Activated T-cell treated with anti-CD3 and anti-CD28 coated beads for 1 hour (primary cell): ENCODE data around the gene EVI2B.
"Not testable (repeated sequence)": the region's sequence is repeated elsewhere in the genome, so short reads cannot be mapped to it uniquely, and the experiment has no call there.

Source experiments
- DNase-seq: peaks from one replicate; pipeline ENCODE4 v3.0.0-alpha.2; 2020; ENCODE audit warnings: low read depth

Gene EVI2B

GRCh38 chr17:31313982-31314781, at the start of gene EVI2B:
Gene EVI2B, minus strand, starts transcription at chr17:31314054. Its CDS starts 8,445 bp downstream, at chr17:31305609.
- DNase-seq: no peak

GRCh38 chr17:31357839-31358394, 44.1 kb upstream of the EVI2B start:
- DNase-seq: no peak

GRCh38 chr17:31357091-31357490, 43.2 kb upstream of the EVI2B start:
- no peak for DNase-seq

GRCh38 chr17:31355935-31356334, 42.1 kb upstream of the EVI2B start:
- DNase-seq: no peak

GRCh38 chr17:31349454-31349853, 35.6 kb upstream of the EVI2B start:
- DNase-seq: no peak

- not testable (repeated sequence) for DNase-seq
Observed at GRCh38 chr17:31345191-31345747, 31.4 kb upstream of the EVI2B start.

GRCh38 chr17:31339906-31340661, 26.2 kb upstream of the EVI2B start:
- DNase-seq: no peak

- no peak for DNase-seq
Observed at GRCh38 chr17:31329221-31329620, 15.4 kb upstream of the EVI2B start.

- DNase-seq: no peak
Observed at GRCh38 chr17:31328160-31328535, 14.3 kb upstream of the EVI2B start.

GRCh38 chr17:31327534-31328159, 13.8 kb upstream of the EVI2B start:
- no peak for DNase-seq

GRCh38 chr17:31323551-31323950, 9.7 kb upstream of the EVI2B start:
- DNase-seq: no peak

GRCh38 chr17:31321966-31322365, 8.1 kb upstream of the EVI2B start:
- DNase-seq: no peak

GRCh38 chr17:31321481-31321880, 7.6 kb upstream of the EVI2B start, which contains the start of gene EVI2A:
Gene EVI2A, minus strand, starts transcription at chr17:31321622. Its CDS starts 2,609 bp downstream, at chr17:31319013.
- peak; percentile 57 for DNase-seq

- no peak for DNase-seq
Observed at GRCh38 chr17:31320791-31321190, 6.9 kb upstream of the EVI2B start.

- no peak for DNase-seq
Observed at GRCh38 chr17:31320241-31320640, 6.4 kb upstream of the EVI2B start.

- DNase-seq: no peak
Observed at GRCh38 chr17:31318851-31319661, 5.2 kb upstream of the EVI2B start.

- no peak for DNase-seq
Observed at GRCh38 chr17:31318298-31318801, 4.5 kb upstream of the EVI2B start.

- no peak for DNase-seq
Observed at GRCh38 chr17:31314782-31315100, 887 bp upstream of the EVI2B start.

- DNase-seq: not testable (repeated sequence)
Observed at GRCh38 chr17:31312223-31312622, 1.6 kb downstream of the EVI2B start.

- no peak for DNase-seq
Observed at GRCh38 chr17:31311526-31311925, 2.3 kb downstream of the EVI2B start.

GRCh38 chr17:31310886-31311285, 3.0 kb downstream of the EVI2B start:
- DNase-seq: no peak
